Cardiac septum (tissue), 1 donor: ENCODE data around the gene CDCA8. TPM values are rescaled to one million over a fixed set of nuclear protein-coding genes. Genes with fewer than 3 reads are reported as not detected.
A peak's percentile ranks its signal among the peaks of the same experiment; 100 is the strongest.
"Not testable (repeated sequence)": the region's sequence is repeated elsewhere in the genome, so short reads cannot be mapped to it uniquely, and the experiment has no call there.

Source experiments
- DNase-seq: peaks from one replicate; pipeline ENCODE4 v3.0.0-alpha.2; 2020; ENCODE audit warnings: low spot score
- intact Hi-C: fragments of 100-400 bp; cut with DNase I; formaldehyde crosslinking; loops from one replicate; pipeline ENCODE4 v1.14.0; 2022
- total RNA-seq: library from RNA; stranded (reverse); fragmentation: NEBNext Ultra II Directional; extraction: Animal tissue kit (Norgen Biotek cat#: 25700); gene quantifications from one replicate; pipeline ENCODE4 v1.2.1, GENCODE V29; 2021
- donor health status: DM: no; HTN: no; CAD: no.

CDCA8 gene
- total RNA-seq, 1 donor from 2014 or later: 0.27 TPM

- no peak for DNase-seq
- intact Hi-C loops: no loop called here
Observed at GRCh38 chr1:37728416-37728815, 36.1 kb downstream of the CDCA8 start.

DNA sequence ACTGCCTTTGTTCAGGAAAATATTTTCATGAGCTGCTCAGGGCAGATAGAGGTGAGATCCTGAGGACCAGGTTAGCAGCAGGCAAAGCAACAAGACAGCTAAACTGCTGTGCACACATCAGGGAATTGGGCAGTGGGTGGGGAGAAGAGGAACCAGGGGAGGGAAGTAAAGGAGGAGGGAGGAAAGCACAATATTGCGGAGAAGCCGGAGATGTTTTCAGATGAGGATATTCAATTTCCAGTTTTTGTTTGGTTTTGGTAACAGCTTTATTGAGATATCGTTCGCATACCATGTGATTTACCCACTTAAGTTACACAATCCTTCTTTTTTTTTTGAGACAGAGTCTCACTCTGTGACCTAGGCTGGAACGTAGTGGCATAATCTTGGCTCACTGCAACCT is 38.1 kb downstream of the CDCA8 start:
- peak; percentile 9 for DNase-seq
- intact Hi-C loops: no loop called here

GRCh38 chr1:37731312-37732019 is 39.1 kb downstream of the CDCA8 start:
- intact Hi-C loops: no loop called here
- peak; percentile 56 for DNase-seq

GRCh38 chr1:37732111-37732780 is 39.9 kb downstream of the CDCA8 start:
- intact Hi-C loops: no loop called here
- DNase-seq: peak; percentile 58

- intact Hi-C loops: no loop called here
- DNase-seq: peak; percentile 38
Observed at GRCh38 chr1:37734629-37735591, 42.6 kb downstream of the CDCA8 start.

GRCh38 chr1:37737975-37738374 is 45.7 kb downstream of the CDCA8 start:
- intact Hi-C loops: not testable (repeated sequence)

DNA sequence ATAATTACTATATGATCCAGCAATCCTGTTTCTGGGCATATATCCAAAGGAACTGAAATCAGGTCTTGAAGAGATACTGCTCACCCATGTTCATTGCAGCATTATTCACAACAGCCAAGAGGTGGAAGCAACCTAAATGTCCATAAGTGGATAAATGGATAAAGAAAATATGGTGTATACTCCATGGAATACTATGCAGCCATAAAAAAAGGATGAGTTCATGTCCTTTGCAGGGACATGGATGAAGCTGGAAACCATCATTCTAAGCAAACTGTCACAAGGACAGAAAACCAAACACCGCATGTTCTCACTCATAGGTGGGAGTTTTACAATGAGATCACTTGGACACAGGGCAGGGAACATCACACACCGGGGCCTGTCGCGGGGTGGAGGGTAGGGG is 46.3 kb downstream of the CDCA8 start:
- intact Hi-C loops: not testable (repeated sequence)
- peak; percentile 7 for DNase-seq

More at GRCh38 chr1:37737975-37738374, 45.7 kb downstream of the CDCA8 start:
- DNase-seq: not testable (repeated sequence)

DNA sequence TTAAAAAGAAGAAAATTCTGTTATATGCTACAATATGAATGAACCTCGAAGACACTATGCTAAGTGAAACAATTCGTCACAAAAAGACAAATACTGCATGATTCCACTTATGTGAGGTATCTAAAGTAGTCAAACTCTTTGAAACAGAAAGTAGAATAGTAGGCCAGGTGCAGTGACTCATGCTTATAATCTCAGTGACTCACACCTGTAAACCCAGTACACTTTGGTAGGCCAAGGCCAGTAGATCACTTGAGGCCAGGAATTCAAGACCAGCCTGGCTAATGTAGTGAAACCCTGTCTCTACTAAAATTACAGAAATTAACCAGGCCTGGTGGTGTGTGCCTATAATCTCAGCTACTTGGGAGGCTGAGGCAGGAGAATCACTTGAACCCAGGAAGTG is 46.9 kb downstream of the CDCA8 start:
- peak; percentile 4 for DNase-seq
- intact Hi-C loops: no loop called here

DNA sequence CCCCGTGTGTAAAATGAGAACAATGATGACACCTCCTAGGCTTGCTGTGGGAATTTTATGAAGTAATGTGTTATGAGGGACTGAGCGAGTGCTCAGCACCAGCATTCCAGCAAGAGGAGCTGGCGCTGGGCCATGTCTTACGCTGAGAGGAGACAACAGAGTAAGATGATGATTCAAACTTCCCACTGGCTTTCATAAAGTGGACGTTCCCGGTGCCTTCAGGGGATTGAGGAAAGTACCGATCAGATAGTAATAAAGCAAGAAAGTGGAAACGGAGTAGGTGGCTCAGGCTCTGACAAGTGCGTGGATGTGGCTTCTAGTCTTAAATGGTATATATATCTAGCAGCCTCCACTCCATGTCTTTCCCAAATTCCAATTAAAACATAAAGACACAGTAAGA is 48.8 kb downstream of the CDCA8 start:
- intact Hi-C loops: no loop called here
- DNase-seq: peak; percentile 43

- intact Hi-C loops: no loop called here
- peak; percentile 15 for DNase-seq
Observed at GRCh38 chr1:37741662-37742061, 49.3 kb downstream of the CDCA8 start.

GRCh38 chr1:37746806-37747205 is 54.5 kb downstream of the CDCA8 start:
- DNase-seq: no peak
- intact Hi-C loops: no loop called here

GRCh38 chr1:37748565-37748964 is 56.2 kb downstream of the CDCA8 start:
- intact Hi-C loops: no loop called here
- no peak for DNase-seq

GRCh38 chr1:37752213-37752582 is 59.9 kb downstream of the CDCA8 start:
- intact Hi-C loops: no loop called here
- no peak for DNase-seq

- intact Hi-C loops: no loop called here
- DNase-seq: no peak
Observed at GRCh38 chr1:37752583-37753471, 60.5 kb downstream of the CDCA8 start.

- intact Hi-C loops: no loop called here
Observed at GRCh38 chr1:37753473-37754321, 61.4 kb downstream of the CDCA8 start.

GRCh38 chr1:37755290-37755689 is 63.0 kb downstream of the CDCA8 start:
- DNase-seq: no peak
- intact Hi-C loops: no loop called here

More at GRCh38 chr1:37753473-37754321, 61.4 kb downstream of the CDCA8 start:
- no peak for DNase-seq

GRCh38 chr1:37755951-37756560 is 63.7 kb downstream of the CDCA8 start:
- intact Hi-C loops: no loop called here
- DNase-seq: no peak
